GM23338 (cell line): ENCODE measurements around the gene OGN. TPM values are rescaled to one million over a fixed set of nuclear protein-coding genes. Genes with fewer than 3 reads are reported as not detected.

Experiments
- ETS1 ChIP-seq: IDR thresholded peaks from 2 replicates; pipeline ENCODE4 v1.6.1; 2016; ENCODE audit warnings: antibody characterized with exemption
- EZH2 ChIP-seq: fragments of 200-600 bp; sonication (generic); IDR thresholded peaks from one replicate; pipeline ENCODE4 v1.8.0; 2017; ENCODE audit warnings: antibody characterized with exemption, mild to moderate bottlenecking, low read depth; ENCODE audit not compliant: unreplicated experiment
- NANOG ChIP-seq: IDR thresholded peaks from 2 replicates; pipeline ENCODE4 v1.6.1; 2016; ENCODE audit warnings: antibody characterized with exemption, borderline replicate concordance
- STAT1 ChIP-seq: IDR thresholded peaks from one replicate; pipeline ENCODE4 v1.6.1; 2016; ENCODE audit warnings: antibody characterized with exemption; ENCODE audit not compliant: unreplicated experiment
- ZNF114 ChIP-seq: fragments of 250-450 bp; sonication (Bioruptor Pico); IDR thresholded peaks from 2 replicates; pipeline ENCODE4 v1.5.0; 2020; ENCODE audit warnings: mild to moderate bottlenecking, moderate library complexity
- ZNF331 ChIP-seq: fragments of 250-450 bp; sonication (Bioruptor Pico); IDR thresholded peaks from 2 replicates; pipeline ENCODE4 v1.5.0; 2020; ENCODE audit warnings: low read depth, mild to moderate bottlenecking, moderate library complexity
- ZNF462 ChIP-seq: fragments of 250-450 bp; sonication (Bioruptor Pico); IDR thresholded peaks from 2 replicates; pipeline ENCODE4 v1.5.0; 2020; ENCODE audit warnings: mild to moderate bottlenecking, moderate library complexity
- polyA plus RNA-seq: library from polyadenylated mRNA; unstranded; fragments of >200 nt; fragmentation: Nextera tagmentation; extraction: Ambion mirVana; gene quantifications from 2 replicates; pipeline ENCODE4 v1.2.1, GENCODE V29; 2016
- total RNA-seq: library from RNA; depleted of rRNA; stranded (reverse); fragments of >200 nt; shearing (Covaris generic); gene quantifications from 2 replicates; pipeline ENCODE4 v1.2.3, GENCODE V29; 2014
- TF ChIP-seq, protein P1 (sequence below): IDR thresholded peaks from one replicate; pipeline ENCODE4 v1.6.1; 2018; ENCODE audit warnings: antibody characterized with exemption; ENCODE audit not compliant: unreplicated experiment
- TF ChIP-seq, protein P2 (sequence below), 2 experiments: fragments of 200-600 bp in 1 of 2; sonication (generic) in 1 of 2; conservative IDR thresholded peaks; 2 replicates each; pipeline versions ENCODE4 v1.5.1 to v1.6.1; 2016 to 2017; ENCODE audit warnings: antibody characterized with exemption in 2 of 2, low read depth in 2 of 2, mild to moderate bottlenecking in 2 of 2, moderate library complexity in 1 of 2

The OGN gene
- total and polyA plus RNA-seq, 2 experiments from 2014 or later: 2.5 TPM; not detected in 1

- TF ChIP-seq ZNF462 (CRISPR knock-in tag) (no peak), STAT1 (no peak), ZNF331 (CRISPR knock-in tag) (no peak), ETS1 (no peak), EZH2 (no peak), ZNF114 (no peak), NANOG (no peak)
- TF ChIP-seq, protein P1, sequence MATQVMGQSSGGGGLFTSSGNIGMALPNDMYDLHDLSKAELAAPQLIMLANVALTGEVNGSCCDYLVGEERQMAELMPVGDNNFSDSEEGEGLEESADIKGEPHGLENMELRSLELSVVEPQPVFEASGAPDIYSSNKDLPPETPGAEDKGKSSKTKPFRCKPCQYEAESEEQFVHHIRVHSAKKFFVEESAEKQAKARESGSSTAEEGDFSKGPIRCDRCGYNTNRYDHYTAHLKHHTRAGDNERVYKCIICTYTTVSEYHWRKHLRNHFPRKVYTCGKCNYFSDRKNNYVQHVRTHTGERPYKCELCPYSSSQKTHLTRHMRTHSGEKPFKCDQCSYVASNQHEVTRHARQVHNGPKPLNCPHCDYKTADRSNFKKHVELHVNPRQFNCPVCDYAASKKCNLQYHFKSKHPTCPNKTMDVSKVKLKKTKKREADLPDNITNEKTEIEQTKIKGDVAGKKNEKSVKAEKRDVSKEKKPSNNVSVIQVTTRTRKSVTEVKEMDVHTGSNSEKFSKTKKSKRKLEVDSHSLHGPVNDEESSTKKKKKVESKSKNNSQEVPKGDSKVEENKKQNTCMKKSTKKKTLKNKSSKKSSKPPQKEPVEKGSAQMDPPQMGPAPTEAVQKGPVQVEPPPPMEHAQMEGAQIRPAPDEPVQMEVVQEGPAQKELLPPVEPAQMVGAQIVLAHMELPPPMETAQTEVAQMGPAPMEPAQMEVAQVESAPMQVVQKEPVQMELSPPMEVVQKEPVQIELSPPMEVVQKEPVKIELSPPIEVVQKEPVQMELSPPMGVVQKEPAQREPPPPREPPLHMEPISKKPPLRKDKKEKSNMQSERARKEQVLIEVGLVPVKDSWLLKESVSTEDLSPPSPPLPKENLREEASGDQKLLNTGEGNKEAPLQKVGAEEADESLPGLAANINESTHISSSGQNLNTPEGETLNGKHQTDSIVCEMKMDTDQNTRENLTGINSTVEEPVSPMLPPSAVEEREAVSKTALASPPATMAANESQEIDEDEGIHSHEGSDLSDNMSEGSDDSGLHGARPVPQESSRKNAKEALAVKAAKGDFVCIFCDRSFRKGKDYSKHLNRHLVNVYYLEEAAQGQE: no peak
- TF ChIP-seq, protein P2, sequence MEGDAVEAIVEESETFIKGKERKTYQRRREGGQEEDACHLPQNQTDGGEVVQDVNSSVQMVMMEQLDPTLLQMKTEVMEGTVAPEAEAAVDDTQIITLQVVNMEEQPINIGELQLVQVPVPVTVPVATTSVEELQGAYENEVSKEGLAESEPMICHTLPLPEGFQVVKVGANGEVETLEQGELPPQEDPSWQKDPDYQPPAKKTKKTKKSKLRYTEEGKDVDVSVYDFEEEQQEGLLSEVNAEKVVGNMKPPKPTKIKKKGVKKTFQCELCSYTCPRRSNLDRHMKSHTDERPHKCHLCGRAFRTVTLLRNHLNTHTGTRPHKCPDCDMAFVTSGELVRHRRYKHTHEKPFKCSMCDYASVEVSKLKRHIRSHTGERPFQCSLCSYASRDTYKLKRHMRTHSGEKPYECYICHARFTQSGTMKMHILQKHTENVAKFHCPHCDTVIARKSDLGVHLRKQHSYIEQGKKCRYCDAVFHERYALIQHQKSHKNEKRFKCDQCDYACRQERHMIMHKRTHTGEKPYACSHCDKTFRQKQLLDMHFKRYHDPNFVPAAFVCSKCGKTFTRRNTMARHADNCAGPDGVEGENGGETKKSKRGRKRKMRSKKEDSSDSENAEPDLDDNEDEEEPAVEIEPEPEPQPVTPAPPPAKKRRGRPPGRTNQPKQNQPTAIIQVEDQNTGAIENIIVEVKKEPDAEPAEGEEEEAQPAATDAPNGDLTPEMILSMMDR (conservative IDR thresholded peaks at IDR 0.05; ENCODE audit: low read depth in 2 of 2): no peak
Observed at GRCh38 chr9:92385477-92385876, 18.9 kb downstream of the OGN start (continued).
